Endodermal cell (in vitro differentiated cells): ENCODE data around the gene GSG1L. TPM values are rescaled to one million over a fixed set of nuclear protein-coding genes. Genes with fewer than 3 reads are reported as not detected.

ENCODE experiments used
- DNase-seq: peaks from one replicate; pipeline ENCODE4 v3.0.0-alpha.2; 2017
- H3K27ac ChIP-seq: 2 replicates; pipeline ENCODE4 v1.5.1; 2013; ENCODE audit warnings: mild to moderate bottlenecking, low read depth, low read length, moderate library complexity
- H3K27me3 ChIP-seq: 2 replicates; pipeline ENCODE4 v1.6.1; 2013; ENCODE audit warnings: mild to moderate bottlenecking, low read length, moderate library complexity; ENCODE audit not compliant: insufficient read depth, control insufficient read depth, poor library complexity, severe bottlenecking
- H3K36me3 ChIP-seq: 2 replicates; pipeline ENCODE4 v1.7.0; 2013; ENCODE audit warnings: mild to moderate bottlenecking, low read length, moderate library complexity; ENCODE audit not compliant: control insufficient read depth, insufficient read depth
- H3K4me1 ChIP-seq: one replicate; pipeline ENCODE4 v1.7.0; 2013; ENCODE audit warnings: low read length; ENCODE audit not compliant: control insufficient read depth, insufficient read depth
- H3K4me3 ChIP-seq: 2 replicates; pipeline ENCODE4 v1.5.1; 2013; ENCODE audit warnings: mild to moderate bottlenecking, low read length, moderate library complexity
- H3K9ac ChIP-seq: 2 replicates; pipeline ENCODE4 v1.6.1; 2013; ENCODE audit warnings: mild to moderate bottlenecking, low read length, moderate library complexity; ENCODE audit not compliant: poor library complexity, severe bottlenecking; ENCODE audit errors: extremely low read depth
- H3K9me3 ChIP-seq: 2 replicates; pipeline ENCODE4 v1.6.1; 2013; ENCODE audit warnings: mild to moderate bottlenecking, low read length, moderate library complexity; ENCODE audit not compliant: control insufficient read depth
- H3K27ac Mint-ChIP-seq: 2 replicates; pipeline ENCODE4 v1.8.0; 2020; ENCODE audit warnings: mixed read lengths
- H3K27me3 Mint-ChIP-seq: 2 replicates; pipeline ENCODE4 v1.8.0; 2021; ENCODE audit warnings: mild to moderate bottlenecking, mixed read lengths; ENCODE audit not compliant: insufficient read depth
- H3K36me3 Mint-ChIP-seq: 2 replicates; pipeline ENCODE4 v1.8.0; 2020; ENCODE audit warnings: low read depth, mixed read lengths
- H3K4me1 Mint-ChIP-seq: 2 replicates; pipeline ENCODE4 v1.8.0; 2020; ENCODE audit warnings: mixed read lengths
- H3K4me3 Mint-ChIP-seq: 2 replicates; pipeline ENCODE4 v1.8.0; 2020; ENCODE audit warnings: mild to moderate bottlenecking, moderate library complexity, mixed read lengths
- H3K9me3 Mint-ChIP-seq: 2 replicates; pipeline ENCODE4 v1.8.0; 2020; ENCODE audit warnings: mild to moderate bottlenecking, mixed read lengths
- CTCF ChIP-seq: fragments of 200-600 bp; sonication (generic); conservative IDR thresholded peaks from 2 replicates; pipeline ENCODE4 v1.5.0; 2021; ENCODE audit warnings: antibody characterized with exemption, mild to moderate bottlenecking
- whole genome bisulfite sequencing, 2 experiments: methylation state at CpG; one replicate each; pipeline versions ENCODE4 v1.1.5 to v1.1.7; 2013; ENCODE audit warnings: missing lambda C conversion rate in 2 of 2, mixed read lengths in 1 of 2; ENCODE audit not compliant: insufficient coverage in 1 of 2, insufficient read length in 1 of 2; 5-methylcytosine and 5-hydroxymethylcytosine counted together
- total RNA-seq, 2 donors: library from RNA; stranded (reverse); fragmentation: NEBNext Ultra II Directional in 1 of 2; extraction: Animal tissue kit (Norgen Biotek cat#: 25700) in 1 of 2; gene quantifications; 2 replicates in 1 of 2; 3 replicates in 1 of 2; pipeline ENCODE4 v1.2.1, GENCODE V29; 2021

The GSG1L gene
- total RNA-seq, 2 donors from 2014 or later = 0.24 TPM; not detected in 1

- H3K9ac ChIP-seq = no peak overlapping the region
- no peak overlapping the region for H3K4me3 ChIP-seq
- no peaks in the 10 kb centered on the region for H3K9me3 ChIP-seq
- Mint-ChIP-seq H3K36me3 (peaks cover 48% of the 10 kb centered on the region), H3K27ac (no peak overlapping the region), H3K4me1 (no peaks in the 10 kb centered on the region), H3K9me3 (no peaks in the 10 kb centered on the region), H3K4me3 (no peak overlapping the region), H3K27me3 (no peaks in the 10 kb centered on the region)
- H3K36me3 ChIP-seq = peaks cover 14% of the 10 kb centered on the region
- no peak for DNase-seq
- TF ChIP-seq CTCF = no peak
- 88 to 94% methylated on average over 10 to 11 of the region's 11 CpGs for WGBS, 2 experiments
- H3K4me1 ChIP-seq = no peaks in the 10 kb centered on the region
- H3K27me3 ChIP-seq = no peaks in the 10 kb centered on the region
- H3K27ac ChIP-seq = no peak overlapping the region
Observed at GRCh38 chr16:27740496-27741201, 322.9 kb downstream of the GSG1L start.

GRCh38 chr16:27739606-27740357, 323.7 kb downstream of the GSG1L start:
- Mint-ChIP-seq H3K4me1 (no peaks in the 10 kb centered on the region), H3K4me3 (no peak overlapping the region), H3K9me3 (no peaks in the 10 kb centered on the region), H3K36me3 (peaks cover 40% of the 10 kb centered on the region), H3K27me3 (no peaks in the 10 kb centered on the region), H3K27ac (no peak overlapping the region)
- TF ChIP-seq CTCF = no peak
- WGBS, 2 experiments = 94 to 96% methylated on average over 16 to 17 of the region's 17 CpGs
- no peaks in the 10 kb centered on the region for H3K27me3 ChIP-seq
- no peak overlapping the region for H3K9ac ChIP-seq
- H3K4me3 ChIP-seq = no peak overlapping the region
- H3K4me1 ChIP-seq = no peaks in the 10 kb centered on the region
- H3K27ac ChIP-seq = no peak overlapping the region
- DNase-seq = no peak
- peaks cover 18% of the 10 kb centered on the region for H3K36me3 ChIP-seq
- no peaks in the 10 kb centered on the region for H3K9me3 ChIP-seq

GRCh38 chr16:27738596-27738995, 324.9 kb downstream of the GSG1L start:
- H3K4me1 Mint-ChIP-seq = no peaks in the 10 kb centered on the region
- no peaks in the 10 kb centered on the region for H3K27me3 Mint-ChIP-seq
- H3K9me3 Mint-ChIP-seq = no peaks in the 10 kb centered on the region
- Histone ChIP-seq H3K27ac (no peak overlapping the region), H3K36me3 (peaks cover 10% of the 10 kb centered on the region), H3K9me3 (no peaks in the 10 kb centered on the region), H3K9ac (no peak overlapping the region), H3K4me3 (no peak overlapping the region), H3K4me1 (no peaks in the 10 kb centered on the region), H3K27me3 (no peaks in the 10 kb centered on the region)
- 90 to 93% methylated on average over 11 of the region's 11 CpGs for WGBS, 2 experiments
- no peak overlapping the region for H3K27ac Mint-ChIP-seq
- no peak overlapping the region for H3K4me3 Mint-ChIP-seq
- no peak for DNase-seq
- peaks cover 37% of the 10 kb centered on the region for H3K36me3 Mint-ChIP-seq
- TF ChIP-seq CTCF = no peak

Other genes with a start within 250 kb of the GSG1L start
- gene XPO6, start 148.3 kb upstream of the GSG1L start, total RNA-seq = 10 to 100 TPM; 84.7 to 92.4 TPM
- 10 to 100 TPM; 55.9 to 62.5 TPM for gene SBK1, start 228.8 kb upstream of the GSG1L start, total RNA-seq